GM12873 (cell line): Measurements from ENCODE around the gene AATF.

Experiments used
- TF ChIP-seq, protein P1 (sequence below): IDR thresholded peaks from 2 replicates; pipeline ENCODE4 v1.5.1; 2012; ENCODE audit warnings: low read depth, mild to moderate bottlenecking, moderate library complexity, low read length, control low read depth; ENCODE audit not compliant: insufficient read depth; ENCODE audit errors: missing control alignments

The AATF gene

DNA sequence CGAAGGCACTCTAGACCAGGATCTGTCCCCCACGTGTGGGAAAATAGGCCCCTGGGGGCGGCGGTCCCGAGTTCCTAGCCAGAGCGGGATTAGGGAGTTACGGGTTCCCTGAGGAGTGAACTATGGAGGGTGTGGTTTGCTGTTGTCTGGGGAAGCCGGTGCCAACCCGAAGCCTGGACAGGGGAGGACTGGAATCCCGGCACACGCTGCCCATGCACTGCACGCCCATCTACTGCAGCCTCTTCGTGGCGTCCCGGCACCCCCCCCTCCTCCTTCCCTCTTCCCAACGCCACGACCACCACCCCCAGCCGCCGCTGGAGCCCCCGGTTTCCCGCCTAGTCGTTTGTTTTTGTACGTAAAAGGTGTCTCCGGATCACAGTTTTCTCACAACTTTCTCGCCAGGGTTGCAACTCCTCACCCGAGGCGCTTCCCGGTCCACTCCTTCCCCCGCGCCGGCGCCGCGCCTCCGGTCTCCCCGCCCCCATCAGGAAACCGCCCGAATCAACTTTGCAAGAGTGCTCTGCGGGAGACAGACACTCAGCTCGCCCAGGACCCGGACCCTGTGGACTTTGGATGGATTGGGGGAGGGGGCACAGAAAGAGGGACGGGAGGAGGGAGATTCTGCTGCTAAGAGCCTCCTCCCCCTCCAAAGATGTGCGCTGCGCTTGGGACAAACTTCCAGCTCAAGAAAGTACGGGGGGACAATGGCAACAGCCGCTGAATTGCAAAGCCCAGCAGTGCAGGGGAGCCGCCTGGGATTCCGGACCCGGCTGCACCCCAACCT lies 12.9 kb upstream of the AATF start:
- TF ChIP-seq, protein P1, sequence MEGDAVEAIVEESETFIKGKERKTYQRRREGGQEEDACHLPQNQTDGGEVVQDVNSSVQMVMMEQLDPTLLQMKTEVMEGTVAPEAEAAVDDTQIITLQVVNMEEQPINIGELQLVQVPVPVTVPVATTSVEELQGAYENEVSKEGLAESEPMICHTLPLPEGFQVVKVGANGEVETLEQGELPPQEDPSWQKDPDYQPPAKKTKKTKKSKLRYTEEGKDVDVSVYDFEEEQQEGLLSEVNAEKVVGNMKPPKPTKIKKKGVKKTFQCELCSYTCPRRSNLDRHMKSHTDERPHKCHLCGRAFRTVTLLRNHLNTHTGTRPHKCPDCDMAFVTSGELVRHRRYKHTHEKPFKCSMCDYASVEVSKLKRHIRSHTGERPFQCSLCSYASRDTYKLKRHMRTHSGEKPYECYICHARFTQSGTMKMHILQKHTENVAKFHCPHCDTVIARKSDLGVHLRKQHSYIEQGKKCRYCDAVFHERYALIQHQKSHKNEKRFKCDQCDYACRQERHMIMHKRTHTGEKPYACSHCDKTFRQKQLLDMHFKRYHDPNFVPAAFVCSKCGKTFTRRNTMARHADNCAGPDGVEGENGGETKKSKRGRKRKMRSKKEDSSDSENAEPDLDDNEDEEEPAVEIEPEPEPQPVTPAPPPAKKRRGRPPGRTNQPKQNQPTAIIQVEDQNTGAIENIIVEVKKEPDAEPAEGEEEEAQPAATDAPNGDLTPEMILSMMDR: no peak

DNA sequence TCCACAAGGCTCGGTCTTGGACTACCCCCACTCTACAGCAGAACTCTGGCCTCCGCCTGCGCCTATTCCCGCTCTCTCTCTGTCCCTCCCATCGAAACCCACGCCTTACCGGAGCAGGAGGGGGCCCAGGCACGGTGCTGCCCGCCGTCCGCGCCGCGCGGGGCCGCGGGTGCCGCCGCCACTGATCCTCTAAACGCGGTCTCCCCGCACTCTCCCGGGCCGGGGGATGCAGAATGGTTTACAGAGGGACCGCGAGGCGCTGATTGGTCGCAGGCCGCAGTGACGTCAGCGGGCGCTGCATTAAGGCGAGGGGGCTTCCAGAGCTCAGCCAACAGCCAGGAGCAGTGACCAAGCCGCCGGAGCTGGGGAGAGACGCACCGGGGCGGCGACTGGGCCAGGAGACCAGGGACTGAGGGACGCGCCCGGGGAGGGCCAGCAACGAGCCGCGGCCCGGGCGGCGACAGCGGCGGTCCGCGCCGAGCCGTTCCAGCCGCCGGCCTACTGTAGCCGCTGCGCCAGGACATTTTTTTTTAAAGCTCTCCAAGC lies 12.2 kb upstream of the AATF start:
- TF ChIP-seq, protein P1: no peak

DNA sequence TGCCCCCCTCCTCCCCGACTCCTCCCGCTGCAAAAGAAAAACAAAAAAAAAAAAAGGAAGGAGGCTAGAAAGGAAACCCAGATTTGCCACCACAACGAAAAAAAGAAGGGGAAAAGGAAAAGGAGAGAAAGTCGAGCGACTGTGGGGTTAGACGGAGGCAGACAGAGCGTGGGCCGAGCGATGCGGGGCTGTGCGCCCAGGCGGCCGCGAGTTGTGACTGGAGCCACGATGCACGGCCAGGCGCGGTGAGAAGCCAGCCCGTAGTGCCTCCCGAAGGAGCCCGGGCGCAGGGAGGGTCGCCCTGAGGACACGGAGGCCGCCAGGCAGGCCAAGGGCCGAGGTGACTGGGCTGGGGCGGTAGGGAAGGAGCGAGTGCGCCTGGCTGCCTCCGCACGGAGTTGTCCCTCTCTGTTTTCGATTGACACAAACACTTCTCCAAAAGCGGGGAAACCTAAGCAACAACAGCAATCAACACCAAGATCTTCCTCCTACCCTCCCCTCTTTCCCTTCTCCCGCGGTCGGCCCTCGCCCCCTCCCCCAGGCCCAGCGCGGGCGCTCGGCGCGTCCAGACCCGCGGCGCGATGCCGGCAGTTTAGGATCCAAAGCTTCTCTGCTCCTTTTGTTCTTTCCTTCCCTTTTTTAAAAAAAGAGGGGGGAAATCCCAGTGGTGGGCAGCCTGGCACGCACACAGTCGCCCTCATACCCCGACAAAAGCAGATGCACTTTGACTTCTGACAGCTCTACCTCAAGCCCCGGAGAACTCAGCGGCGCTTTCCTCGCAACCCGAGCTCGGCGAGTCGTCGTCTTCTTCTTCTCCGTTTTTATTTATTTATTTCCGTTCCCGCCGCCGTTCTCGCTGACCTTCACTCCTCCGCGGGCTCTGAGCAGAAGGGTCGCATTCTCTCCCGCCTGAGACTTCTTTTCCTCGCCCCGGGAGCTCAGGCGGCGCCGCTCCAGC lies 11.5 kb upstream of the AATF start, which contains the start of gene LHX1:
TSS of gene LHX1 (plus strand) at position 475 of the 958 bp plus-strand sequence. CDS start 723 bp downstream, outside the sequence.
- TF ChIP-seq, protein P1: no peak

DNA sequence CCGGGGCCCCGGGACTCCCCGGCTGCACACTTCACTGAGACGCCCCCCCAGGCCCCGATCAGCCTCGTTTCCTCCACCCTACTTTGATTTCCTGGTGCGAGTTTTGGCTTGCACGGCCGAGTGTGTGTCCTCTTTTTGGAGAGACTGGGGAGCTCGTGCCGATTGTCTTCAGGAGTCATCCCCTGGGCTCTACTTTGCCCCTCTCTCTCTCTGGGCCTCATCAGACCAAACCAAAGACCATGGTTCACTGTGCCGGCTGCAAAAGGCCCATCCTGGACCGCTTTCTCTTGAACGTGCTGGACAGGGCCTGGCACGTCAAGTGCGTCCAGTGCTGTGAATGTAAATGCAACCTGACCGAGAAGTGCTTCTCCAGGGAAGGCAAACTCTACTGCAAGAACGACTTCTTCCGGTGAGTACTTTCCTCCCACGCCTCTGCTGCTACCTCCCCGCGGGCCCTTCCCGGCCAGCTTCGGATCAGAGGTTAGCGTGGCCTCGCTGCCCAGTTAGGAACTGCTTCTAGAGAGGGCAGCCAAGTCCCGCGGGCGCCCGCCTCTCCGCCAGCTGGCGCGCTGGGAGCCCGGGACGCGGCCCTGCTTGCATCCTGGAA lies 10.7 kb upstream of the AATF start:
- TF ChIP-seq, protein P1: no peak

DNA sequence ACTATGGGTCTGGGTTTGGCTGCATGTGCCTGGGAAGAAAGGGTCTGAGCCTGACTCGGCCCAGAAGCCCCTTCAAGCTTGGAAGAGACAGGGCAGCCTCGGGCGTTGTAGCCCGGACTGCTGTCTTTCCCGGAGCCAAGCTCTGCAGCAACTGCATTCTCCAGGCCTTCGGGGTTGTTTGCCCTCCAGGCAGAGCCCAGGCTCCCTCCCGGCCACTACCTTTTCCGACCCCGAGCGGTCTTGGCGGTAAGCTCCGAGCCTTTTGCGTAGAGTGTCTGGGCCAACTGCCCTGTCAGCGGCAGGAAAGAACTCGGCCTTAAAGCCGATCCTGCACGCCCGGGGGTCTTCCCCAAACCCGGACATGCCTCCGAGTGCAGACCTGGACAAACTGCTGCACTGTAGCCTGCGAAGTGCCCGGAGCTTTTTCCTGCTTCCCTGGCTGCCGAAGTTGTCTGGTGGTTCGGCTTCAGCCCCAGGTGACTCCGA lies 10.1 kb upstream of the AATF start:
- TF ChIP-seq, protein P1: no peak

DNA sequence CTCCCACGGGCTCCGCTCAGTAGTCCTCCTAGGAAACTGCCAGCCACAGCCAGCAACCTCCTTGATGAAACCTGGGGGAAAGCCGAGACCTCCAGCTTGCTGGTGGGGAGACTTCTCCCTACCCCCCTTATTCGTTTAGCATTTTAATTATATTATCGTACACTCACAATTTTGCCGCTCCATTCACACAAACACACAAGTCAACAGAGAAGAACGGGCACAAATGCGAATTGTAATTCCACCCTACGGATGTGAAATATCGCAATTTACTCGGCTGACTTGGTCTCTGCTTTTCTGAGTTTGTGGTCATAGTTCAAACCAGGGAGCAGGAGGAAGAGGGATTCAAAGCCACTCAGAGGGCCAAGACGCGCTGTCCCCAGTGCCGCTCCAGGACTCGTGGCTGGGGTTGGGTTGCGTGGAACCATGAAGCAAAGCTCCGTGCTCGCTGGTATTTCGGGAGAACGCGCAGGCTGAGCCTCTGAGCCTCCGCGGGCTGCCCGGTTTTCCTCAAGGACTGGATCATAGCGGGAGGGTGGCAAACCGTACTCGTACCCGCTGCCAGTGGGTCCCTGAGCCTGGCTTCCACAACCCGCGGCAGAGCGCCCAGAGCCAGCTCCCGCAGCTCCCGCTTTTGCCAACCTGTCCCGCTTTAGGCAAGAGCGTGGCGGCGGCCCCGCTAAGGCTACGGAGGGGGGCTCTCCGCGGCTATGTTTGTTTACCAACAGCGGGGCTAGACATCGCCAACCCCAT lies 9.5 kb upstream of the AATF start:
- TF ChIP-seq, protein P1: no peak
